Suprapubic skin (tissue), 4 donors: ENCODE data around the gene ZMYND15.

Source experiments
- CTCF ChIP-seq, 2 donors: fragments of 200-600 bp in 1 of 2; fragments of 450-650 bp in 1 of 2; sonication (generic) in 1 of 2; IDR thresholded peaks; one replicate each; pipeline ENCODE4 v1.5.1; 2016 to 2019; ENCODE audit warnings: antibody characterized with exemption in 2 of 2, mild to moderate bottlenecking in 1 of 2, moderate library complexity in 1 of 2
- EP300 ChIP-seq: sonication (generic); formaldehyde crosslinking; IDR thresholded peaks from one replicate; pipeline ENCODE4 v1.6.1; 2017; ENCODE audit warnings: antibody characterized with exemption
- POLR2A ChIP-seq, 2 donors: fragments of 450-650 bp; IDR thresholded peaks; one replicate each; pipeline ENCODE4 v1.6.1; 2017; ENCODE audit warnings: antibody characterized with exemption in 2 of 2, mild to moderate bottlenecking in 2 of 2, moderate library complexity in 2 of 2
- POLR2AphosphoS5 ChIP-seq, 3 donors: sonication (generic); formaldehyde crosslinking; IDR thresholded peaks; one replicate each; pipeline ENCODE4 v1.6.1; 2017; ENCODE audit warnings: antibody characterized with exemption in 3 of 3

GRCh38 chr17:4742133-4742532 is 2.5 kb downstream of the ZMYND15 start:
- TF ChIP-seq CTCF (IDR thresholded peaks at IDR 0.05) (no peak), POLR2A (IDR thresholded peaks at IDR 0.05) (no peak), EP300 (no peak), POLR2AphosphoS5 (IDR thresholded peaks at IDR 0.05) (no peak)
